PC-3 (cell line): Measurements from ENCODE around the gene ADK.

Experiments
- EZH2 ChIP-seq: fragments of 300-600 bp; sonication (generic); IDR thresholded peaks from one replicate; pipeline ENCODE4 v1.6.1; 2017; ENCODE audit warnings: antibody characterized with exemption, mild to moderate bottlenecking, low read length; ENCODE audit not compliant: unreplicated experiment
- TF ChIP-seq, protein P1 (sequence below): fragments of 300-600 bp; sonication (generic); conservative IDR thresholded peaks from 2 replicates; pipeline ENCODE4 v1.5.1; 2017; ENCODE audit warnings: antibody characterized with exemption, low read depth, mild to moderate bottlenecking, low read length

DNA sequence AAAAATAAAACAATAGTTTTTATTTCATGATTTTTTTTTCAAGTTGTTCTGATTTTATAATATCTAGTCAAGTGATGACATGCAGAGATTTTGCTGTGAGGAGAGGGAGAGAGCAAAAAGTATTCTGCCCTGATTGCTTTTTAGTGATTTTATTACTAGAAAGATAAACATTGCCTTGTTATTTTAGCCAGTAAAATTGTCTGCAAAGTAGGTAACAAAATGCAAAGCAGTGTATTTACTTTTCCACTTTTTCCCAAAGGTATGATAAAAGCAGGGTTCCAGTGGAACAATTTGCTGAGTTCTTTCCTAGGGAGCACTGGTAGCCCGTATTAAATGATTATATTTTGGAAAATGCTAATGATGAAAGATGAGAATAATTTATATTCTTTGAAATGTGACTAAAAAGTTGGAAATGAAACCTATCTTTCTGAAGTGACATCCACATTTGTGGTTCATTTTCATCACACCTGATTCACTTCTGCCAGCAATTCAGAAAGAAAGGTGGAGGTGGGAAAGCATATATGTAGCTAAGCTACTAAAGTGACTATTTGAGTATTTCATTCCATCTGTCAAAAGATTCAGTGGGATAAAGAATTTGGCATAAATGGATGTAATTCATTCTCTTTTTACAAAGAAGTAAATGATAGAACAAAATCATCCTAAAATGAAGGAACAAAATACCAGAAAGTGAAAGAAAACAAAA lies 300.3 kb downstream of the ADK start:
- TF ChIP-seq, protein P1, sequence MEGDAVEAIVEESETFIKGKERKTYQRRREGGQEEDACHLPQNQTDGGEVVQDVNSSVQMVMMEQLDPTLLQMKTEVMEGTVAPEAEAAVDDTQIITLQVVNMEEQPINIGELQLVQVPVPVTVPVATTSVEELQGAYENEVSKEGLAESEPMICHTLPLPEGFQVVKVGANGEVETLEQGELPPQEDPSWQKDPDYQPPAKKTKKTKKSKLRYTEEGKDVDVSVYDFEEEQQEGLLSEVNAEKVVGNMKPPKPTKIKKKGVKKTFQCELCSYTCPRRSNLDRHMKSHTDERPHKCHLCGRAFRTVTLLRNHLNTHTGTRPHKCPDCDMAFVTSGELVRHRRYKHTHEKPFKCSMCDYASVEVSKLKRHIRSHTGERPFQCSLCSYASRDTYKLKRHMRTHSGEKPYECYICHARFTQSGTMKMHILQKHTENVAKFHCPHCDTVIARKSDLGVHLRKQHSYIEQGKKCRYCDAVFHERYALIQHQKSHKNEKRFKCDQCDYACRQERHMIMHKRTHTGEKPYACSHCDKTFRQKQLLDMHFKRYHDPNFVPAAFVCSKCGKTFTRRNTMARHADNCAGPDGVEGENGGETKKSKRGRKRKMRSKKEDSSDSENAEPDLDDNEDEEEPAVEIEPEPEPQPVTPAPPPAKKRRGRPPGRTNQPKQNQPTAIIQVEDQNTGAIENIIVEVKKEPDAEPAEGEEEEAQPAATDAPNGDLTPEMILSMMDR = no peak
- no peak for TF ChIP-seq EZH2
